HepG2 (cell line): Measurements from ENCODE around the gene IFI30. TPM values are rescaled to one million over a fixed set of nuclear protein-coding genes. Genes with fewer than 3 reads are reported as not detected.
A peak's percentile ranks its signal among the peaks of the same experiment; 100 is the strongest.

Experiments used
- ATAC-seq: fragments of 200-7000 bp; cut with Tn5 transposase; 3 replicates; pipeline ENCODE4 v1.9.1; 2020; ENCODE audit warnings: mild to moderate bottlenecking, moderate library complexity
- BruUV-seq: library from RNA; stranded (reverse); fragments of 400-500 nt; replicated peaks from 2 replicates; lab custom pipeline; 2021; lab: Mats Ljungman, UMichigan
- CTCF ChIA-PET: fragments of 300-600 bp; formaldehyde crosslinking; extraction: SDS; loops from one replicate; lab custom pipeline; 2021; ENCODE audit warnings: low total read pairs, inconsistent platforms, low intra/inter-chr PET ratio; lab: Yijun Ruan, JAX
- POLR2A ChIA-PET: fragments of 350-600 bp; sonication (Branson Sonifier 250); formaldehyde crosslinking; loops from one replicate; lab custom pipeline; 2020; ENCODE audit warnings: antibody characterized with exemption, inconsistent platforms; lab: Yijun Ruan, JAX
- DNase-seq: peaks from one replicate; pipeline ENCODE4 v3.0.0-alpha.2; 2015; ENCODE audit warnings: low spot score
- FAIRE-seq: peaks from 3 replicates; lab custom pipeline; 2011; peaks lifted over from hg19 to GRCh38; lab: Jason Lieb, UNC
- H2AFZ ChIP-seq: one replicate; pipeline ENCODE4 v1.6.1; 2011; ENCODE audit warnings: low read length, inconsistent platforms
- H3K27ac ChIP-seq: fragments of 300-600 bp; 3 replicates; pipeline ENCODE4 v1.8.0; 2011; ENCODE audit warnings: mixed run types, mild to moderate bottlenecking, mixed read lengths, low read length, inconsistent platforms; ENCODE audit not compliant: insufficient read depth; ENCODE audit errors: extremely low read length
- H3K27me3 ChIP-seq, 2 experiments: fragments of 200-600 bp in 1 of 2; 2 replicates in 1 of 2; 3 replicates in 1 of 2; pipeline versions ENCODE4 v1.6.0 to v1.8.0; 2011; ENCODE audit warnings: low read length in 2 of 2, mild to moderate bottlenecking in 2 of 2, moderate library complexity in 2 of 2, inconsistent platforms in 1 of 2; ENCODE audit not compliant: insufficient read depth in 2 of 2, control insufficient read depth in 1 of 2
- H3K36me3 ChIP-seq, 2 experiments: fragments of 200-600 bp in 1 of 2; replicated peaks in 1 of 2; 2 replicates in 1 of 2; 3 replicates in 1 of 2; pipeline versions ENCODE4 v1.5.1 to v1.8.0; 2011; ENCODE audit warnings: low read length in 2 of 2, inconsistent platforms in 1 of 2; ENCODE audit not compliant: insufficient read depth in 2 of 2, control insufficient read depth in 1 of 2
- H3K4me1 ChIP-seq: 2 replicates; pipeline ENCODE4 v1.5.1; 2012; ENCODE audit warnings: low read length, inconsistent platforms; ENCODE audit not compliant: insufficient read depth
- H3K4me2 ChIP-seq: 2 replicates; pipeline ENCODE4 v1.6.0; 2011; ENCODE audit warnings: low read depth, low read length, inconsistent platforms
- H3K4me3 ChIP-seq, 3 experiments: fragments of 200-600 bp in 1 of 3; sonication (generic), shearing (Covaris generic) in 1 of 3; replicated peaks in 1 of 3; 2 replicates each; pipeline ENCODE4 v1.5.1; 2011 to 2016; ENCODE audit warnings: low read length in 3 of 3, inconsistent platforms in 2 of 3, low read depth in 2 of 3, mild to moderate bottlenecking in 2 of 3, control low read depth in 1 of 3, mixed read lengths in 1 of 3; ENCODE audit not compliant: insufficient read depth in 1 of 3
- H3K79me2 ChIP-seq: one replicate; pipeline ENCODE4 v1.6.1; 2011; ENCODE audit warnings: low read length, inconsistent platforms; ENCODE audit not compliant: insufficient read depth
- H3K9ac ChIP-seq: 2 replicates; pipeline ENCODE4 v1.6.0; 2011; ENCODE audit warnings: mild to moderate bottlenecking, low read depth, low read length, inconsistent platforms; ENCODE audit not compliant: insufficient read depth
- H3K9me3 ChIP-seq: 2 replicates; pipeline ENCODE4 v1.5.1; 2012; ENCODE audit warnings: mild to moderate bottlenecking, low read length
- H4K20me1 ChIP-seq: 2 replicates; pipeline ENCODE4 v1.6.0; 2011; ENCODE audit warnings: inconsistent platforms, mild to moderate bottlenecking, low read length, moderate library complexity; ENCODE audit not compliant: insufficient read depth
- BORCS8-MEF2B ChIP-seq: sonication (generic); formaldehyde crosslinking; IDR thresholded peaks from 2 replicates; pipeline ENCODE4 v1.8.0; 2022; ENCODE audit warnings: mild to moderate bottlenecking, missing genetic modification reagents
- POLR2A ChIP-seq, 2 experiments: IDR thresholded peaks; 2 replicates each; pipeline ENCODE4 v1.6.1; 2011; ENCODE audit warnings: low read depth in 2 of 2, low read length in 2 of 2, mild to moderate bottlenecking in 1 of 2, moderate library complexity in 1 of 2; ENCODE audit not compliant: insufficient read depth in 1 of 2
- ZMYM3 ChIP-seq: sonication (generic); formaldehyde crosslinking; IDR thresholded peaks from 2 replicates; pipeline ENCODE4 v1.5.1; 2020; ENCODE audit warnings: mild to moderate bottlenecking, missing genetic modification reagents
- ZNF546 ChIP-seq: sonication (generic); formaldehyde crosslinking; conservative IDR thresholded peaks from 2 replicates; pipeline ENCODE4 v1.8.1; 2023; ENCODE audit warnings: mild to moderate bottlenecking, missing genetic modification reagents
- ZNF749 ChIP-seq: sonication (generic); formaldehyde crosslinking; IDR thresholded peaks from 2 replicates; pipeline ENCODE4 v1.8.0; 2022; ENCODE audit warnings: mild to moderate bottlenecking, missing genetic modification reagents, moderate library complexity, borderline replicate concordance
- ZNF768 ChIP-seq: sonication (generic); formaldehyde crosslinking; IDR thresholded peaks from 2 replicates; pipeline ENCODE4 v1.4.0; 2020; ENCODE audit warnings: missing genetic modification reagents
- WGBS: methylation state at CpG from one replicate; pipeline ENCODE4 v1.1.6; 2017; ENCODE audit warnings: low lambda C conversion rate; 5-methylcytosine and 5-hydroxymethylcytosine counted together
- in situ Hi-C: cut with HindIII; loops from 2 replicates; pipeline ENCODE4 v1.10.0; 2017; ENCODE audit warnings: low pct_unique_long_range_greater_than_20kb; ENCODE audit not compliant: extremely low pct_ligation_motif_present
- intact Hi-C: fragments of 100-400 bp; cut with micrococcal nuclease; formaldehyde crosslinking; loops from one replicate; pipeline ENCODE4 v1.10.0; 2022; ENCODE audit not compliant: unreplicated experiment
- polyA plus RNA-seq, 8 experiments: library from polyadenylated mRNA; depleted of rRNA in 3 of 8; stranded (reverse) in 7 of 8; unstranded in 1 of 8; fragments of >200 nt; fragmentation: Illumina TruSeq in 4 of 8; extraction: Trizol in 4 of 8; gene quantifications; 2 replicates each; pipeline versions ENCODE4 v1.2.1 to v1.2.3, GENCODE V29; 2011 to 2016; ENCODE audit warnings: low read depth in 4 of 8, missing spikeins in 1 of 8, mixed read lengths in 1 of 8; ENCODE audit not compliant: insufficient read depth in 1 of 8
- total RNA-seq, 5 experiments: library from RNA; depleted of rRNA; stranded (reverse); fragments of >200 nt; fragmentation: Illumina TruSeq; extraction: Trizol; gene quantifications; 2 replicates each; pipeline ENCODE4 v1.2.3, GENCODE V29; 2016; ENCODE audit warnings: low read depth in 1 of 5
- TF ChIP-seq, protein P1 (sequence below): sonication (generic); formaldehyde crosslinking; IDR thresholded peaks from 2 replicates; pipeline ENCODE4 v1.8.1; 2023; ENCODE audit warnings: mild to moderate bottlenecking, inconsistent platforms, moderate library complexity, missing genetic modification reagents, borderline replicate concordance

IFI30 gene
- total and polyA plus RNA-seq, 2 of the 13 experiments (the other 11 are each of a cell fraction or from before 2014, with no cell fraction given) = 25.0 to 79.4 TPM

GRCh38 chr19:18171605-18172327, 1.8 kb upstream of the IFI30 start:
- no peak for TF ChIP-seq ZNF546 (CRISPR knock-in tag)
- TF ChIP-seq POLR2A (IDR thresholded peaks at IDR 0.05; ENCODE audit: insufficient read depth in 1 of 2, low read depth in 2 of 2, low read length in 2 of 2) = peak in 1 of 2 experiments; percentile 39; a peak in 1 of 4 replicates
- TF ChIP-seq ZMYM3 (CRISPR knock-in tag) = 0 out of 2 replicates have a peak, but pooled peaks have one; percentile 46
- TF ChIP-seq, protein P1, sequence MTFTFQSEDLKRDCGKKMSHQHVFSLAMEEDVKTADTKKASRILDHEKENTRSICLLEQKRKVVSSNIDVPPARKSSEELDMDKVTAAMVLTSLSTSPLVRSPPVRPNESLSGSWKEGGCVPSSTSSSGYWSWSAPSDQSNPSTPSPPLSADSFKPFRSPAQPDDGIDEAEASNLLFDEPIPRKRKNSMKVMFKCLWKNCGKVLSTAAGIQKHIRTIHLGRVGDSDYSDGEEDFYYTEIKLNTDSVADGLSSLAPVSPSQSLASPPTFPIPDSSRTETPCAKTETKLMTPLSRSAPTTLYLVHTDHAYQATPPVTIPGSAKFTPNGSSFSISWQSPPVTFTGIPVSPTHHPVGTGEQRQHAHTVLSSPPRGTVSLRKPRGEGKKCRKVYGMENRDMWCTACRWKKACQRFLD (CRISPR knock-in tag) = no peak
- no peak for TF ChIP-seq ZNF749 (CRISPR knock-in tag)
- TF ChIP-seq BORCS8-MEF2B (CRISPR knock-in tag) = peak; percentile 29; the same call in 1 of the 2 replicates
- peak; percentile 90; the same call in 1 of the 2 replicates for TF ChIP-seq ZNF768
- no peaks in the 10 kb centered on the region for H3K9me3 ChIP-seq
- no peak overlapping the region for H3K4me2 ChIP-seq
- 0 out of 2 replicates have a peak, but pooled peaks cover 3% of the 10 kb centered on the region for H4K20me1 ChIP-seq
- H2AFZ ChIP-seq = no peak overlapping the region
- intact Hi-C loops (no loop called here), in situ Hi-C loops (loop anchor here (10.0 kb wide), 1 partner anchor 167 kb away; the partner anchor contains the start of gene ARRDC2)
- POLR2A ChIA-PET = interaction anchor here (0.7 to 1.7 kb wide), 3 partner anchors 21 to 62 kb away, joined by 3 to 4 read pairs (median 3); partner anchors contain the start of gene MPV17L2
- WGBS = 94% methylated on average over 8 of the region's 8 CpGs
- H3K4me3 ChIP-seq = no peak overlapping the region
- no peaks in the 10 kb centered on the region for H3K79me2 ChIP-seq
- CTCF ChIA-PET = no interaction called here
- no peak for FAIRE-seq
- no peaks in the 10 kb centered on the region for H3K27me3 ChIP-seq
- H3K4me1 ChIP-seq = peaks cover 14% of the 10 kb centered on the region
- H3K36me3 ChIP-seq = peaks cover 8 to 24% of the 10 kb centered on the region in 2 experiments
- no peak overlapping the region for H3K9ac ChIP-seq
- no TSS peak for BruUV-seq
- no peak overlapping the region for H3K27ac ChIP-seq
- ATAC-seq = no peak
- DNase-seq = no peak
